ENCODE results near the gene DNHD1.
"Not testable (repeated sequence)": the region's sequence is repeated elsewhere in the genome, so short reads cannot be mapped to it uniquely, and the experiment has no call there.

DNHD1 gene

DNA sequence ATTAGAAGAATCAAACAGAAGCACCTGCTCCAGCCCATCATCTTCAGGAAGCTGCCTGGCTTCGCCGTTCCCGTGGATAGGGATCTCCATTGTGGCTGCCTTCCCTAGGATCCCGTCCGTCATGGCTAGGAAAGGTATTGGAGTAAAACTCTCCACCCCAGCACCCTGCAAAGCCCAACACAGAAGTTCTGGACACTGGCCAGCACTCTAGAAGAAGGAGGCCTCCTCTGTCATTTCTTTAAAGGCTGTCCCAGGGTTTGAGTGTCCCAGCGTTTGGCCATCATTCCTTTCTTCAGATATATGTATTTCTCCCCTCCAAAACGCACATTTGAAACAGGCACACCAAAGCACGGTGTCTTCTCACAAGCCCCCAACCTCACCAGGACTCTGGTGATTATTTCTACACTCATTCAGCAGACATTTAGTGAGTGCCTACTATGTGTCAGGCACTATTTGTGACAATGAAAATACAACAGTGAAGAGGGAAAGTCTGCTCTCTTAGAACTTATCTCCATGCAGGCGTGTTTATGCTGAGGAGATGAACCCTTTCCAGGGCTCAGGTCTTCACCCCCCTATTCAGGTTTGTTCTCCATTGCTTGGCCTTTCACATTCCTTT lies 16.7 kb upstream of the DNHD1 start:
- no peak for DNase-seq

DNA sequence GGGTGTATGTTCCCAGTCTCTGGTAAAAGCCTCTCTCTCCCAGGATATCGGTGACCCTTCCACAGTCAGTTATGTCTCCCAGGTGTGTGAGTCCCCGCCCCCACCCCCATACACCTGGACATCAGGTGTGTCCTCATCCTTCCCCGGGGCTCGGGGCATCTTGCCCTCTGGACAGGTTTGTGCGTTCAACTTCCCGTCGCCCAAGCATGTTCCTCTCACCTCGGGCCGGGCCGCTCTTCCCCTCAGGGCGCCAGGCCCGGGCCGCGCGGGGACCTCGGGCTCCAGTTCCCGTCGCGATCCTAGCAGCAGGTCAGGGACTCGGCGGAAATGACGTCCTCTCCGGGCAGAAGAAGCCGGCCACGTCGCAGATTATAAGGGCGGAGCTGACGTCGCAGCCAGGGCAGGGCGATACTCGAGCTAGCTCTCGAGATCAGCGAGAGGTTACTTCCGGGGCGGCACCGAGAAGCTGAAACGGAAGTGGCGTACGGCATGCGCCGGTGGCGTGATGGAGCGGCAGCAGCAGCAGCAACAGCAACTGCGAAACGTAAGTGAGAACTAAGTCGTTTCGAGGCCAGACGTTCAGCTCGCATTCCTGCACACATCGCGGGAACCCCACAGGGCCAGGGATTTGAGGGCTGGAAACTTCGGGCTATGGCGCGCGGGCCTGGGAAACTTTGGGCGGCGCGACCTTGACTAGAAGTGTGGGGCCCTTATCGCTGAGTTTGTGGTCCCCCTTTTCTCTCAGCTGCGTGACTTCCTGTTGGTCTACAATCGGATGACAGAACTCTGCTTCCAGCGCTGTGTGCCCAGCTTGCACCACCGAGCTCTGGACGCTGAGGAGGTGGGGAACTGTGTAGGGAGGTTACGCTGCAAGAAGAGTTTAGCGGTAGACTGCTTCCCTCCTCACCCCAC lies 15.8 kb upstream of the DNHD1 start, which contains the start of the genes ARFIP2 and TIMM10B:
TSS of gene ARFIP2 (minus strand) at position 320 of the 912 bp plus-strand sequence. CDS start 910 bp downstream, outside the sequence.
TSS of gene TIMM10B (plus strand) at position 490 of the 912 bp plus-strand sequence. CDS start at position 506, 16 bp downstream.
- peak; percentile 96 for DNase-seq

- DNase-seq, result no peak
These were observed 15.2 kb upstream of the DNHD1 start for GRCh38 chr11:6481924-6482275.

DNA sequence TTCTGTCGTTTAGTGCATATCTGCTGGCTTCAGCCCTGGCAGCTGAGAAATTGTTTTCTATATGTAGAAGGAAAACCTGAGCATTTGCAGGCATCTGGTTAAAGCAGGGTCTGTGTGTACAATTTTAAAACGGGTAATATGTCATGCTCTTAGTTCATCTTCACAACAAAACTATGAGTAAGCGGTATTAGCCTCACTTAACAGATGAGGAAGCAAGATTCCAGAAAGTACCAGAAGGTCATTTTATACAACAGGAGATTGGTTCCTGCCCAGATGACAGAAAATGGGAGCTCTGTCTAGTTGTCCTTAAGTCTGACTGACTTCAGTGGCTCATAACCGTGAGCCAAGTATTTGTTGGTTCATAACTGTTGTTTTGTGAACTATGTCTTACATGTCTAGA lies 14.6 kb upstream of the DNHD1 start:
- DNase-seq, result no peak

GRCh38 chr11:6483015-6483414 lies 14.1 kb upstream of the DNHD1 start:
- DNase-seq, result no peak

GRCh38 chr11:6485661-6486060 lies 11.4 kb upstream of the DNHD1 start:
- no peak for DNase-seq

- no peak for DNase-seq
These were observed 10.8 kb upstream of the DNHD1 start for GRCh38 chr11:6486256-6486655.

DNA sequence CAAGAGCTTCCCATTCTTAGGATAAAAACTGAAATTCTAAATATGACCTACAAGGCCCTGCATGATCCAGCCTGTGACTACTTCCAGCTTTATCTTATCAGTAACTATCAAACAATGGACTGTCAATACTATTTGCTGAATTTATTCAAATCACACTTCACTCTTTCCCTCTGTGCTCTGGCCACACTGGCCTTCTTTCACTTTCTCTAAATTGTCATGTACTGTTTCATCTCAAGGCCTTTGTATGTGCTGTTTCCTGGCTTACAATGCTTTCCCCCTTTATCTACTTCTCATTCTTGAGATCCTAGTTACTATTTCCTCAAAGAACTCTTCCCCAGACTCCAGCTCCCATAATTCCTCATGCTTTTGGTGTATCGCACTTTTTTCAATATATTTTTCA lies 10.1 kb upstream of the DNHD1 start:
- DNase-seq, result no peak

DNA sequence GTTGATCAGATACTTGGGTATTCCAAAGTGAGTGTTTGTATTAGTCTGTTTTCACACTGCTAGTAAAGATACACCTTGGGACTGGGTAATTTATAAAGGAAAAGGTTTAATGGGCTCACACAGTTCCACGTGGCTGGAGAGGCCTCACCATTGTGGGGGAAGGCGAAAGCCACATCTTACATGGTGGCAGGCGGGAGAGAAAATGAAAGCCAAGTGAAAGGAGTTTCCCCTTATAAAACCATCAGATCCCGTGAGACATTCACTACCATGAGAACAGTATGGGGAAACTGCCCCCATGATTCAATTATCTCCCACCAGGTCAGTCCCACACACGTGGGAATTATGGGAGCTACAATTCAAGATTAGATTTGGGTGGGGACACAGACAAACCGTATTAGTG lies 8.7 kb upstream of the DNHD1 start:
- no peak for DNase-seq

DNA sequence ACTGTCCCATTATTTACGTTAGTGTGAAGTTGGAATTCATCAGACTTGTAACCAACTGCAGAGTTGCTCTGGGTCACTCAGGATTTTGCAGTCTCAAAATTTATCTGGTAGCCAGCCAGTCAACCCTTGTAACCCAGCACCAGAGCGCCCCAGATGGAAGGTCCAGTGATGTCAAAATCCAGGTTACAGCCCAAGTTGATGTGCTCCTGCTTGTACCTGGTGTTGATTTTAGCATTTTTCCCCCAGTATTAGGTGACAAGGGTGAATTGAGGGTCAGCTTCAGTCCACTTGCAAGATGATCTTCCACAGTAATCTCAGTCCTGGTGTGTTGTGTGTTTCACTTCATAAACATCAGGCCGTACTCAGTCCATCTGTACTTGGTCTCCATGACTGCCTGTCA lies 8.3 kb upstream of the DNHD1 start:
- no peak for DNase-seq

DNA sequence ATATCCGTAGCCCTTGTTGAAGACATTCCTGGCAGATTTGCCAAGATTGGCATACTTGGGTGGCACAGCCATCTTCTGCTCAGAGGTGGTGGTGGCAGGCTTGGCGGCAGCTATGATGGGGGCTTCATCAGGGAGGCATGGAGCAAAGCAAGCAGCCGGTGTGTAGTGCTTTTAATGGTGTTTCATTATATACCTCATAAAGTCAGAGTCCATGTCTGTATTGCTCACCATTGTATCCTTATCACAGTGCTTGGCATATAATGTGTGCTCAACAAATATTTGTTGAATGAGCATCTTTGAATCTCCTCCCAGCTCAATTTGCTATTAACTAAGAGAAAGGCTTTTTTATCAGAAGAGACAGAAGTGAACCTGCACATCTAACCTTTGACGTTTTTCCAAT lies 7.8 kb upstream of the DNHD1 start:
- DNase-seq, result no peak

DNA sequence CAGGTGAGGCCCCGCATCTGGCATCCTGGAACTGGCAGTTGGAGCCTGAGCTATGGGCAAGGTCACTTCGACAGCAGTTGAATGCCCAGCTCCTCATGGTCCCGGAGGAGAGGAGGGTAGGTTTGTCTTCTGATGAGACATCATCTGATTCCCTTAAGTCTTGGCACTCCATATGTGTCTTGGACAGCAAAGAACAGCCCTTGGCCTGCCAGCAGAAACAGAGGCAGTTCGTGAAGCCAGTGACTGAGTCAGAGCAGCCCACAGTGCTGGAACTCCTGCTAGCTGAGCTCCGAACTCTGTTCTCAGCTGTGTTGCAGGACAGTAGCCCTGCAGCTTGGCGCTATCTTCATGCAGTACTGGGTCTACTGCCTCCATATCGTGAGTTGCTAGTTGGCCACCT lies 1.0 kb downstream of the DNHD1 start:
- no peak for DNase-seq

GRCh38 chr11:6498544-6498943 lies 1.5 kb downstream of the DNHD1 start:
- no peak for DNase-seq

- DNase-seq, result no peak
These were observed 5.3 kb downstream of the DNHD1 start for GRCh38 chr11:6502382-6502781.

- no peak for DNase-seq
These were observed 7.1 kb downstream of the DNHD1 start for GRCh38 chr11:6504166-6504565.

GRCh38 chr11:6505577-6506240 lies 8.6 kb downstream of the DNHD1 start:
- peak; percentile 9 for DNase-seq

GRCh38 chr11:6516865-6517264 lies 19.8 kb downstream of the DNHD1 start:
- DNase-seq, result no peak

GRCh38 chr11:6520265-6520664 lies 23.2 kb downstream of the DNHD1 start:
- DNase-seq, result no peak

GRCh38 chr11:6521946-6522345 lies 24.9 kb downstream of the DNHD1 start:
- DNase-seq, result not testable (repeated sequence)

GRCh38 chr11:6523253-6523652 lies 26.2 kb downstream of the DNHD1 start:
- DNase-seq, result no peak

- no peak for DNase-seq
These were observed 29.5 kb downstream of the DNHD1 start for GRCh38 chr11:6526411-6527135.

GRCh38 chr11:6529266-6529665 lies 32.2 kb downstream of the DNHD1 start:
- DNase-seq, result no peak

- no peak for DNase-seq
These were observed 33.8 kb downstream of the DNHD1 start for GRCh38 chr11:6530848-6531247.
